ENCODE data around the gene ARGFX.

The ARGFX gene

GRCh38 chr3:121567649-121568048 is at the start of gene ARGFX:
Gene ARGFX (plus strand): TSS chr3:121567949. CDS start chr3:121570714, 2,765 bp downstream.
- TF ChIP-seq, protein P1, sequence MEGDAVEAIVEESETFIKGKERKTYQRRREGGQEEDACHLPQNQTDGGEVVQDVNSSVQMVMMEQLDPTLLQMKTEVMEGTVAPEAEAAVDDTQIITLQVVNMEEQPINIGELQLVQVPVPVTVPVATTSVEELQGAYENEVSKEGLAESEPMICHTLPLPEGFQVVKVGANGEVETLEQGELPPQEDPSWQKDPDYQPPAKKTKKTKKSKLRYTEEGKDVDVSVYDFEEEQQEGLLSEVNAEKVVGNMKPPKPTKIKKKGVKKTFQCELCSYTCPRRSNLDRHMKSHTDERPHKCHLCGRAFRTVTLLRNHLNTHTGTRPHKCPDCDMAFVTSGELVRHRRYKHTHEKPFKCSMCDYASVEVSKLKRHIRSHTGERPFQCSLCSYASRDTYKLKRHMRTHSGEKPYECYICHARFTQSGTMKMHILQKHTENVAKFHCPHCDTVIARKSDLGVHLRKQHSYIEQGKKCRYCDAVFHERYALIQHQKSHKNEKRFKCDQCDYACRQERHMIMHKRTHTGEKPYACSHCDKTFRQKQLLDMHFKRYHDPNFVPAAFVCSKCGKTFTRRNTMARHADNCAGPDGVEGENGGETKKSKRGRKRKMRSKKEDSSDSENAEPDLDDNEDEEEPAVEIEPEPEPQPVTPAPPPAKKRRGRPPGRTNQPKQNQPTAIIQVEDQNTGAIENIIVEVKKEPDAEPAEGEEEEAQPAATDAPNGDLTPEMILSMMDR (IDR thresholded peaks at IDR 0.05; ENCODE audit: low read depth, low read length, missing control alignments) = no peak
- H3K4me3 ChIP-seq (ENCODE audit: low read depth, low read length) = no peak within 1 kb of the TSS
- DNase-seq (ENCODE audit: low read depth) = no peak

GRCh38 chr3:121517953-121518655 is 49.6 kb upstream of the ARGFX start:
- H3K4me3 ChIP-seq (ENCODE audit: low read depth, low read length) = no peak overlapping the region
- TF ChIP-seq, protein P1 (IDR thresholded peaks at IDR 0.05; ENCODE audit: low read depth, low read length, missing control alignments) = no peak

GRCh38 chr3:121520510-121520909 is 47.2 kb upstream of the ARGFX start:
- no peak for DNase-seq (ENCODE audit: low read depth)
- no peak overlapping the region for H3K4me3 ChIP-seq (ENCODE audit: low read depth, low read length)
- TF ChIP-seq, protein P1 (IDR thresholded peaks at IDR 0.05; ENCODE audit: low read depth, low read length, missing control alignments) = no peak

More at GRCh38 chr3:121517953-121518655, 49.6 kb upstream of the ARGFX start:
- no peak for DNase-seq (ENCODE audit: low read depth)

DNA sequence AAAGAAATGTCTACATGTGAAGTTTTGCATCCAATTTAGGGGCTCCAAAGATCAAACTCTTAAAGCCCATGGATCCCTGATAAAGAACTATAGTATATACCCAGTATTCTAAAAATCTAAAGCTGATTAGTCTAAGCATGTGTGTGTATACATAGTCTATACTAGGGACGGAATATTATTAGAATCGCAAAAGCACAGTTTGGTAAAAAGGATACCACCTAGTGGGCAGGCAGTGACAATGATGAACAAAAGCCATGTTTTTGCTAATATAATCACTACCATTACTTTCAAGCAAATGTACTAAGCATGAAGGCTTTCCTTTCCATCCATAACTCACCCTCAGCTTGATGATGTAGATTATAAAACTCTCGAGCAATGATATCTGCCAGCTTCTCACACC is 38.4 kb upstream of the ARGFX start:
- no peak for DNase-seq (ENCODE audit: low read depth)

GRCh38 chr3:121531269-121531668 is 36.5 kb upstream of the ARGFX start:
- no peak overlapping the region for H3K4me3 ChIP-seq (ENCODE audit: low read depth, low read length)
- DNase-seq (ENCODE audit: low read depth) = no peak
- TF ChIP-seq, protein P1 (IDR thresholded peaks at IDR 0.05; ENCODE audit: low read depth, low read length, missing control alignments) = no peak

More for the DNA sequence above, 38.4 kb upstream of the ARGFX start:
- TF ChIP-seq, protein P1 (IDR thresholded peaks at IDR 0.05; ENCODE audit: low read depth, low read length, missing control alignments) = peak; percentile 34
- H3K4me3 ChIP-seq (ENCODE audit: low read depth, low read length) = no peak overlapping the region

GRCh38 chr3:121542924-121543323 is 24.8 kb upstream of the ARGFX start:
- no peak overlapping the region for H3K4me3 ChIP-seq (ENCODE audit: low read depth, low read length)
- TF ChIP-seq, protein P1 (IDR thresholded peaks at IDR 0.05; ENCODE audit: low read depth, low read length, missing control alignments) = no peak
- DNase-seq (ENCODE audit: low read depth) = no peak

Measured in GM12864 (cell line).